Stimulated activated CD8-positive, alpha-beta memory T cell treated with anti-CD3 and anti-CD28 coated beads, Interleukin-12 subunit alpha, Interleukin-12 subunit beta, amount 100 ng/mL, for 24 hours (primary cell): ENCODE results near the gene TMEM72.

Experiments
- DNase-seq: peaks from one replicate; pipeline ENCODE4 v3.0.0-alpha.2; 2020; ENCODE audit errors: extremely low read depth

Gene TMEM72

DNA sequence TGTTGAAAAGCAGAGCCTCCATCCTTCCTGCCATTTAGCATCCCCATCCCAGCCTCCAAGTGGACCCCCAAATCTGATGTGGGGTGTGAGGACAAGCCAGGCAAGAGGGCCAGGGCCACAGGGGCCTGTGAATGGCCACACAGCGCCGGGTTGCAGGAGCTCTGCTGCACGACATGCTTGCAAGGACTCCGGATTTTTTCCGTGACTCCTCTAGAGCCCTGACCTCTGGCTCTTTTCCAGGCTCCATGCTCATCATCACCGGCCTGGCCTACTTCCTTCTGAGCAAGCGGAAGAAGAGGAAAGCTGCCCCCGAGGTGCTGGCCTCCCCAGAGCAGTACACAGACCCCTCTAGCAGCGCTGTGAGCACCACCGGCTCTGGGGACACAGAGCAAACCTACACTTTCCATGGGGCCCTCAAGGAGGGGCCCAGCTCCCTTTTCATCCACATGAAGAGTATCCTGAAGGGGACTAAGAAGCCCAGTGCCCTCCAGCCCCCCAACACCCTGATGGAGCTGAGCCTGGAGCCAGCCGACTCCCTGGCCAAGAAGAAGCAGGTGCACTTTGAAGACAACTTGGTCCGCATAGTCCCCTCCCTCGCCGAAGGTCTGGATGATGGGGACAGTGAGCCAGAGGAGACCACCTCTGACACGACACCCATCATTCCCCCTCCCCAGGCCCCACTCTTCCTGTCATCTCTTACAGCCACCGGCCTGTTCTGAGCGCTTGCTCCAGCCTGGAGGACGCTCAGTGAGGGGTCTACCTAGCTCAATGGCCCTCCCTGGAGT lies 23.5 kb downstream of the TMEM72 start:
- DNase-seq, result no peak

DNA sequence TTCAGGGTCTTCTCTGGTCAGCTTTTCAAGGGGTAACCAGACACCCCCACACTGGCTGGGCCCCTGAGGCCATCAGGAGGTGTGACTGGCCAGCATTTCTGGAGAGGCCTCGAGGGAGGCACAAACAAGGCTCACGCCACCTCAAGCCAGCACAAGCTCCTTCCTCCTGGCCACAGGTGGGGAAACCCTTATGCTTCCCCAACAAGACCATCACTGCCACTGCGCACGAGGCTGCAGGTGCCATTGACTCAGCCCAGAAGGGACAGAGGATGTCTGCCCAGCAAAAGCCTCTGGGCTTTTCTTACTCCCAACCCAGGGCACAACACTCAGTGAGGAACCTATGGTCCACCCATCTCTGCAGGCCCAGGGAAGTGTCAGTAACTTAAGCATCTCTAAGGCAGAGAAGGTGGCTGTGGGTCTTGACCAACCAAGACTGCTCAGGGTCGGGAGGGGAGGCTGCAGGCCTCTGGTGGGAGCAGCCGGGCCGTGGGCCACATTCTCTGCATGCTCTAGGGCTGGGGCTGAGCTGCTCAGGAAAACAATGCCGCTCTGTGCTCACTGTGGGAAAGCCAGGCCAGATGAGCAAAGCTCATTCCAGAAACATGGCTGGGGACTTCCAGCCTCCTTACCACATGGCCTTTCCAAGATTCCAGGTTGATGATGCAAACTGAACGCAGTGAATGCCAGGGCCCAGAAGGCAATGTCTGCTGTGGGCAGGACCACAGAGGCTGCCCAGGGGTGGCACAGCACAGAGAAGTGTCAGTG lies 24.2 kb downstream of the TMEM72 start:
- no peak for DNase-seq

DNA sequence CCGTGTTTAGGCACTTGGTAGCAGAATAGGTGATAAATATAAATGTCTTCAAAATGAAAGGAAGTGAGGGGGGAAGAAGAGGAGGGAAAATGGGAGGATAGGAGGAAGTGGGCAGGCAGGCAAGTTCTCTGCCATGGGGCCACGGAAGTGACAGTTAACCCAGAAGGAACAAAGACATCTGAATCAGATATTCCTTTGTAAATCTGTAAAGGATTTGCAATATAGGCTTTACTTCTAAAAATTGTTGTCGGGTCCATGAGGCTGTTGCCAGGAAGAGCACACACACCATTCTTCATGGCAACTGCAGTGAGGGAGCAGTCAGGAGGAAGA lies 24.8 kb downstream of the TMEM72 start:
- DNase-seq, result no peak

DNA sequence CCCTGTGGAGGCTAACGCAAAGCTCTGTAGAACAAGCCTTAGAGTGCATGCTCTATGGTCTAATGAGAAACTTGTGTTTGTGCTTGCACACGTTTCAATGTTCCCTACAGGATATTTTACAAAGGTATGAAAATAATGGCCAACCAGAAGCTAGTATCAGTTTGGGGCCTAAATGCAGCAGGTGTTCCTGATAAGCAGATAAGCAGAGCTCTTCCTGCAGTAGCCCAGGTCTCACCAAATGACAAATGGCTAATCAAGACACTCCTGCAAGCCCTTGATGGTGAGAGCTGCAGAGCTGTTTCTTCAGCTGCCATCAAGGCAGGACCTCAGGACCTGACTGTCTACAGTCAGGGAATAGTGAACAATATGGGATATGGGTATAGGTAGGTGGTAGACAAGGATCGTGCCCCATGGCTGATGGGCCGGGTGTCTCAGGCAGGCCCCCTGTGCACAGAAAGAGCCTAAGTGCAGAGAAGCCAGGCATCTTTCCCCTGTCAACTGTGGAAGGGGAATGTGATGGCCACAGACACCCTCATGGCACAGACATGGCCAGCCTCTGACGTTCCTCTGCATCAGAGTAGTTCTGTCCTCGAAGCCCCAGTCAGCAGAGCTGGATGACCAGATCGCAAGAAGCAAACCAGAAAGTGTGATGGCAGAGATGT lies 25.3 kb downstream of the TMEM72 start:
- DNase-seq, result no peak

DNA sequence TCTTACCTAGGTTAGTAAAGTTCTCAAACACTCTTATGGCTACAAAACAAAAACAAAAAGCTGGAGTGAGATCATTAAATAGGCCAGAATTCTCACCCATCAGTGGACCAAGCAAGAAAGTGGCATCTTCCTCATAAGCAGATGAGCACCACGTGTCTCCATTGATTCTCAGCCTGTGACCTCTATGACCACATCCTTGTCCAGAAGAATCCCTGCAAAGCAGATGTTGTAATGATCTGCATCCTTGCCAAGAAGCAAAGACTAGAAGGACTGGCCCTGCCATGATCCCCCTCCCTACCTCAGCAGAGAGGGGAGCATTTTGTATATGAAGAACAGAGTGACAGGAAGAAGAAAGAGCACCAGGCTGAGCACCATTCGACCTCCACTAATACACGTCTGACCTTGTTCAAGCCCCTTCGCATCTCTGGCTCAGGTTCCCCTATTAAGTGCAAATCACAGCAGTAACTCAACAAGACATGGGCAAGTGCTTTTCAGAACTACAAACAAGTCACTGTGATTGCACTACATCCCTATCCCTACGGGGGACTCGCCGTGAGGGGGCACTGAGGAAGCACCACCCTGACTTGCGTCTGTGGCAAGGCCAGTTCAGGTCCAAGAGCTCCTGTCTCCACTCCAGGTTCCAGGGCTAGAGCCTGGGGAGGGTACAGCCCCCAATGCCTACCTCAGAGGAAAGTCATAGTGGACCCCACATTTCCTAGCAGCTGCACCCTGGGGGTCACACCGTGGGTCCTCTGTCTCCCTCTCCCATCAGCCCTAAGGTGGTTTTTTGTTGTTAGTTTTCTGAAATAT lies 26.3 kb downstream of the TMEM72 start:
- no peak for DNase-seq

DNA sequence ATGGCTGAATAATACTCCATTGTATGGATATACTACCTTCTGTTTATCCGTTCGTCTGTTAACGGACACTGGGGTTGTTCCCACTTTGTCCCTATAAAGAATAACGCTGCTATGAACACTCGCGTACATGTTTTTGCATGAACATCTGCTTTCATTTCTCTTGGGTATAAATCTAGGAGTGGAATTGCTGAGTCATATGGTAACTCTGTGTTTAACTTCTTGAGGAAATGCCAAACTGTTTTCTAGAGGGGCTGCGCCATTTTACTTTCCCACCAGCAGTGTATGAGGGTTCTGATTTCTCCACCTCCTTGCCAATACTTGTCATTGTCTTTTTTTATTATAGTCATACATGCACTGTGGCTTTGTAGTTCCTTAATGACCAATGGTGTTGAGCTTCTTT lies 27.8 kb downstream of the TMEM72 start:
- DNase-seq, result no peak

DNA sequence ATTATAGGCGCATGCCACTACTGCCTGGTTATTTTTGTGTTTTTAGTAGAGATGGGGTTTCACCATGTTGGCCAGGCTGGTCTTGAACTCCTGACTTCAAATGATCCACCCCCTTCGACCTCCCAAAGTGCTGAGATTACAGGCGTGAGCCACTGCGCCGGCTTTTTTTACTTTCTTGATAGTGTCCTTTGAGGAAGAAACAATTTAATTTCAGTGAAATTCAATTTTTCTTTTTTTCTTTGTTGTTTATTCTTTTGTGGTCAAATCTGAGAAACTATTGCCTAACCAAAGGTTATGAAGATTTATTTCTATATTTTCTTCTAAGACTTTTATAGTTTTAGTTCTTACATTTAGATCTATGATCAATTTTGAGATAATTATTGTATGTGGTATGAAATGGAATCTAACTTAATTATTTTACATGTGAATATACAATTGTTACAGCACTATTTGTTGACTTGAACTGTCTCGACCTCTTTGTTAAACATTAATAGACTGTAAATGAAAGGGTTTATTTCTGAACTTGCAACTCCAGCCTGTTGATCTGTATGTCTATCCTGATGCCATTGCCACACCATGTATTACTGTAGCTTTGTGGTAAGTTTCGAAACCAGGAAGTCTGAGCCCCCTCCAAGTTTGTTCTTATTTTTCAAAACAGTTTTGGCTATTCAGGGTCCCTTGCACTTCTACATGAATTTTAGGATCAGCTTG lies 28.7 kb downstream of the TMEM72 start:
- DNase-seq, result no peak

DNA sequence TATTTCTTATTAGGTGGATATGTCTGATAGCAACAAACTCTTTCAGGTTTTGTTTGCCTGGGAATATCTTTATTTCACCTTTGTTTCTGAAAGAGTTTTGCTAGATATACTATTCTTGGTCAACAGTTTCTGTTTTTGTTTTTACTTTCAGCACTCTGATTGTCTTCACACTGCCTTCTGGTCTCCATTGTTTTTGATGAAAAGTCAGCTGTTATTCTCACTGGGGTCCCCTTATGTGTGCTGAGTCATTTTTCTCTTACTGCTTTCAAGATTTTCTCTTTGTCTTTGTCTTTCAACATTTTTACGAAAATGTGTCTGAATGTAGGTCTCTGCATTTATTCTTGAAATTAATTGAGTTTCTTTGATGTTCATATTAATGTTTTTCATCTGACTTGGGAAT lies 33.2 kb downstream of the TMEM72 start:
- no peak for DNase-seq

DNA sequence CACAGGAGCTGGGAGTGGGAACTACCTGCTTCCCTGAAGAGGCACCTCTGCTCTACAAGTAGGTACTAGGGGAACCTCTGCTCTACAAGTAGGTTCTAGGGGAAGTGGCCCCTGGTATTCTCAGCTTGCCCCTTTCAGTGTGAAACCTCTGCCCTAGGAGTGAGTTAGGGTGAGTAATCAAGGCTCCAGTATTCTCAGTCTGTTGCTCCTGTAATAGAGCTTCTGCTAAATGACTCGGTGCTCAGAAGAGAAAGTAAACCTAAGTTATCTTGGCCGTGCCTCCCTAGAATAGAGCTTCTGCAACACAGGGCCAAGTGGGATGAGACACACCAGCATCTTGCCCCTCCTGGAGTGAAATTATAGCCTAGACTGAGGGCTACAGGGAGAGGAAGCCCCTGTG lies 35.1 kb downstream of the TMEM72 start:
- no peak for DNase-seq

DNA sequence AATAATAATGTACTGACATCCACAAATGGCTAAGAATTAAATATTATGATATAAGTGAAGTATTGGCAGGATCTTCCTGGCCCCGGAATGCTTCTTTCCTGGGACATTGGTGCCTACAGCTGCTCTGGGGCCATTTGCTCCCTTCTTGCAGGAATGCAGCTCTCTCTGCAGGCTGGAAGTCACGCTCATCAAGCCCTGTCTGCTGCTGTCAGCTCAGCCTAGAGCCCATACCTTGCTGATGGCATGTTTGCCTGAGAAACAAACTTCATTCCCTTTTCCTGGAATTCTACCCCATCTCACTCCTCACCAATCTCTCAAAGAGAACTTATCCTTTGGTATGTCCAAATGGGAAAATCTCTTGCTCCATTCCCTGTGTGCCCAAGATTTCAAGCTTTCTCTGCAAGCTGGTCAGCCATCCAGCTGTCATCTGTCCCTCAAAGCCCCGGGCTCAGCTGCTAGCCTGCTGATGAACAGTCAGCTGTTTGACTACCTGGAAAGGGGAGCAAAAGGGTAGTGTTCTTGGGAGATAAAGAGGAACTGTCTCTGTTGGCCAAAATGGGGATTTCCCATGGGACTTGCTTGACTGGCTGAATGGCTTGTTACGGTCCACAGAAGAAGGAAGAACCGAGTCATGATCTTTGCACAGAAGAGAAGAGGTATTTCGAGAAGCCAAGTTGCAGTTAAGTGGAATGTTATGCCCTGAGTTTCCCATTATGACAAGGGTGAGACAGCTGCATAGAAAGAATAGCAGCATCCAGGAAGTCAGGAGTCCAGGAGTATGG lies 36.4 kb downstream of the TMEM72 start:
- DNase-seq, result no peak

DNA sequence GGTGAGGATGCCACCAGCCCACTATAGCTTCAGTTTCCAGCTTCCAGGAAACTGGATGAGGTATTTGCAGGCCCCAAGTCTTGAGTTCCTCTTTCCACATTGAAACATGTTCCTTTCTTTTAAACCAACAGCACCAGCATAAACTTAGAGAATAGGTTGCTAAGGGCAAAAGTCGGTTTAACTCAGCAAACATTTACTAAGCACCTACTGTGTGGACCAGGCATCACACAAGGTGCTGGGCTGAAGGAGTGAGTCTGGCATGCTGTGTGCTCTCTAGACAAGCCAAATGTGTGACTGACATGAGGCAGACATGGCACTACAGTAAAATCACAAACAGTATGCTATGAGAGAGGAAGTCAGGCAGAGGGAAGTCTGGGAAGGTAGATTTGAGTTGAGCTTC lies 37.5 kb downstream of the TMEM72 start:
- DNase-seq, result no peak

DNA sequence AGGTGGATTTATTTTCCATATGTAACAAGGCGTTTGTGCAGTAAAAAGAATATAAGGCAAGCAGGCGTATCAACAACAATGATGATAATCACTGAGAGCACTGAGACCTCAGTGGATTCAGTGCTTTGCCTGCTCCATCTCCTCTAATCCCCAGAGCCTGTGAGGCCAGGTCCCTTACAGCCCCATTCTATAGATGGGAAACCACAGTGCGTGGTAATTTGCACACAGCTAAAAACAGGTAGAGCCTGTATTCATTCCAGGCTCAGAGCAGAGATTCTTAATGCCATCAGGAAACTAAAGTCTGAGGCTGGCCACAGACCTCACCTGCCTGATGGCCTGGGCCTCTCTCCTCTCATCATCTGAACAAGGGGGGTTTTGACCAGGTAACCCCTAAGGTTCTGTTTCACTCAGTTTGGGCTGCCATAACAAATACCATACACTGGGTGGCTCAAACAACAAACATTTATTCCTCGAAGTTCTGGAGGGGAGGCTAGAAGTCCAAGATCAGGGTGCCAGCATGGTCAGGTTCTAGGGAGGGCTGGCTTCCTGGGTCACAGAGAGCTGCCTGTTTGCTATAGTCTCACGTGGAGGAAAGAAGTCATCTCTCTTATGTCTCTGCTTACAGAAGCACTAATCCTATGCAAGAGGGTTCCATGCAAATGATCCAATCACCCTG lies 38.1 kb downstream of the TMEM72 start:
- no peak for DNase-seq

DNA sequence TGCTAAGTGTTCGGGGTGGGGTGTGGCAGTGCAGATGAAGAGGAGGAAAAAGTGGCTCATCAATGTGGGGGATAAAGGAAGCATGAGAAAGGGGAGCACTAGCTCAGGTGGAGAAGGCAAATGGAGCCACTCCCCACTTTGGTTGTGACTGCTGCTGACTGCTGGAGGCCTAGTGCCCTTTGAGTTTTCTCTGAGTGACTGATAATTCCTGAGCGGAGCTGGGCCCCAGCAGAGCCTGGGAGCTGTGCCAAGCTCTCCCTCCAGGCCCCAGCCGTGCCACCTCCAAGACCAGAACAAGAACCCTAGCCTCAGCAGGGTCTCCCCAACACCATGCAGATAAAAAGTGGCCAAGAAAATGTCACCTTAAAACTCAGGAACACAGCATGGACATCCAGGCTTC lies 38.8 kb downstream of the TMEM72 start:
- no peak for DNase-seq

DNA sequence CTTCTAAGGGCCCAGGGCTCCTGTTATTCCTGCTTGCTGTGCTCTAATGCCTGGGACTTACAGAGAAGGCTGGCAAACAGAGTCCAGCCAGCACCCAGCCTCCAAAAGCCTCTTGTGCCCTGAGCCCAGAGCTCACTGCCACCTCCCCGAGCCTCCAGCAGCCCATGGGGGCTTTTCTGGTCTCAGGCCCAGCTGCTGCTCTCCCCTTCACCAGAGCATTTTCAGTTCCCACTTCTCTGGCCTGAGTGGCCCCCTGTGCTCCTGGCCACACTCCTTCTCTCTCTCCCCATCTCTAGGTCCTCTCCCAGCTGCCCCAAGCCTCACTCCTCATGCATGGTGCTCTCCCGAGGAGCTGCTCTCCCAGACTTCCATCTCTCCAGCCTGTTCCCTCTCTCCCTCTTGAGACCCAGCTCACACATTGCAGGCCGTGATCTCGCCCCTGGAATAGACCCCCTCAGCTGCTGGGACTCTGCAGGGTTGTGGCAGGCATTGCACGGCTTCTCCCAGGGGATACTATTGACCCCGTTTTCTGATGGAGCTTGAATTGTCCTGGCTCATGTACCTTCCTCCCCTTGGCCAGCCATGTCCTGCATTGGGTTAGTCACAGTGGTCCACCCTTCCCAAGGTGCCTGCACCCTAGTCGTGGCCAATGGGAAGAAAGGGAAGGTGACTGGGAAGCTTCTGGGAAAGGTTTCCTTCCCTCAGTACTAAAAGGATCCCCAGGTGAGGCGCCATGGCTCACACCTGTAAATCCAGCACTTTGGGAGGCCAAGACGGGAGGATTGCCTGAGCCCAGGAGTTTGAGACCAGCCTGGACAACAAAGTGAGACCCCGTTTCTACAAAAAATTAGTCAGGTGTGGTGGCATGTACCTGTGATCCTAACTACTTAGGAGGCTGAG lies 39.4 kb downstream of the TMEM72 start:
- DNase-seq, result no peak

DNA sequence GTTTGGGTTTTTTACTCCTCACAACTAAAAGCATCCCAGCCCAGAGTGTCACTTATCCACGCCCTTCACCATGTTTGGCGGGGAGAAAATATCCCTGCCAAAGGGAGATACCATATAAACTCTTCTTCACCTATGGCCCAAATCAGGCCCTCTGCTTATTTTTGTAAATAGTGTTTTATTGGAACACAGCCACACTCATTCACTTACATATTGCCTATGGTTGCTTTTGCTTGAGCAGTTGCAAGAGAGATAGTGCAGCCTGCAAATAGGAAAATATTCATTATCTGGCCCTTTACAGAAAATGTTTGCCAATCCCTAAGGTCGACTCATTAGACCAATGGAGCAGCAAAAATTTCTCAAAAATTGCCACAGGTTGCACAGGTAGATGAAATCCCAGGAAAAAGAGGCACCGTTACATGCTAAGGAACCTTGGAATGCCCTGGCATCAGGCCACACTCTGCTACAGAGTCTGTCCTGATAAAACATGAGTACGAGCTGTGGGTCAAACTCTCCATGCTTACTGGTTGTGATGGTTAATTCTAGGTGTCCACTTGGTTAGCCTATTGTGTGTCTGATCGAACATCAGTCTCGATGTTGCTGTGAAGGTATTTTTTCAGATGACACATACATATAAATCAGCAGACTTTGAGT lies 40.6 kb downstream of the TMEM72 start:
- no peak for DNase-seq

DNA sequence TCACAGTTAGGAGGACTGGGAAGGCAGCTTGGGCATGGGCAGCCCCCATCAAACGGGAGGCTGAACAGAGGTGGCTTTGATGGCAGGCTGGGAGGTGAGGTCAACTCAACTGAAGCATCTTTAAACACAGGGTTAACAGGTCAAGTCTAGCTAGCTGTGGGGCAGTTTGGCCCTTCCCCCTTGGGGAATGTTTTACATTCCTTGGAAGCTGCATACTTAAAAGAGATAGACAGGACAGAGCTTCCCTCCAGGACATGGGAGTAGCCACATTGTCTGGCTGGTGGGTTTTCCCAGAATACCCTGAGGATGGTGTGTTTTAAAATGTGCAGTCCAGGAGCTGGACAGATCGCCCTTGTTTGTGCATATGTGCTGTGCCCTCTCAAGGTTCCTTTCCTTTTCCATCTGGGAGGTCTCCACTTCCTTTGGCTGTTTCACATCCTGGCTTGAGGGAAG lies 41.7 kb downstream of the TMEM72 start:
- DNase-seq, result no peak

DNA sequence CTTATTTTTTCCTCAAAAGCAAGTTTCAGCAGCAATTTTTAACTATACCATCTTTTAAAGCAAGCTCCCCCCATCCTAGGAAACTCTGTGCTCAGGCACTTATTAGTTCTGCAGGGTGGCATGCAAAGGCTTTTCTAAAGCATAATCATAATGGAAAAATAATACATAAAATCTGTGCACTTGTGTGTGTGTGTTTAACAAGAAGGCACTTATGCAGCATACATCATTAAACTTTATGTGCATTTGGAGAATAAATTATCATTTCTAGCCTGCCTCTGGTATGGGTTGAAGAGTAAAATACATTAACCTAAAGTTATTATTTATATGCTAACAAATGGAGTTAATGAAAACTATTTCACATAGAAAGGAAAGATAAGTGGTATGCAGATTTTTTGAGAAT lies 42.9 kb downstream of the TMEM72 start:
- DNase-seq, result no peak

DNA sequence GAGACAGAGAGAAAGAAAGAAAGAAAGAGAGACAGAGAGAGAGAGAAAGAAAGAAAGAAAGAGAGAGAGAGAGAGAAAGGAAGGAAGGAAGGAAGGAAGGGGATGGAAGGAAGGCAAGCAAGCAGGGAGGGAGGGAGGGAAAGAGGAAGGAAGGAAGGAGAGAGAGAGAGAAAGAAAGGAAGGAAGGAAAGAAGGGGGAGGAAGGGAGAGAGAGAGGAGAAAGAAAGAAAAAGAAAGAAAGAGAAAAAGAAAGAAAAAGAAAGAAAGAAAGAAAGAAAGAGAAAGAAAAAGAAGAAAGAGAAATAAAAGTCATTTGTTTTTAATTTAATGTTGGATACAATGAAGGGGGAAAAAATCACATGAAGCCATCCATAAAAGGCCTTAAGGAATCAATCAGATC lies 43.8 kb downstream of the TMEM72 start:
- DNase-seq, result no peak
